ENCODE results near the gene CPTP.

The CPTP gene

DNA sequence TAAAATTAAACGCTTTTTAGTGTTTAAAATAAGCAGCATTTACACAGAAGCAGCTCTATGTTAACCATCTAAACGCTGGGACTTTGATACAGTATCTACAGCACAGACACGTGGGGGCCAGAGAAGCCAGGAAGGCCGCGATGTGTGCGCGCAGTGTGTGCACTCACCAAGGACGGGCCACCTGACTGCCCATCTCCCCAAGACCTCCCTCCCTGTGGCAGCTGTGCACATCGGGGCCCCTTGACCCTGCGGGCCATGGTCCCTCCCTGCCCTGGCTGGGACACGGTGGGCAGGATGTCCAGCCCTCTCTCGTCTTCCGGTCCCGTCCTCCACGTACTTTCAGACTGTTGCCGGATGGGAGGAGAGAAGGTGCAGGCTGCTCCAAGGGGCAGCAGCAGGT is 10.7 kb downstream of the CPTP start:
- Histone ChIP-seq H3K4me3 (ENCODE audit: low read length) (no peak overlapping the region), H4K20me1 (ENCODE audit: control insufficient read depth, insufficient read depth, low read depth, low read length) (peaks cover 5% of the 10 kb centered on the region; the same call in 1 of the 2 replicates), H3K79me2 (ENCODE audit: control insufficient read depth, low read length) (no peaks in the 10 kb centered on the region), H3K27ac (ENCODE audit: low read depth, low read length) (no peak overlapping the region), H3F3A (ENCODE audit: control insufficient read depth, insufficient read depth) (no peaks in the 10 kb centered on the region), H3K27me3 (ENCODE audit: control insufficient read depth, low read length) (no peaks in the 10 kb centered on the region), H3K4me1 (ENCODE audit: control insufficient read depth, low read length) (peaks cover 3% of the 10 kb centered on the region; the same call in 1 of the 2 replicates), H3K36me3 (ENCODE audit: control insufficient read depth, low read length) (peaks cover 12% of the 10 kb centered on the region), H3K9me3 (ENCODE audit: control insufficient read depth, insufficient read depth, low read length) (peaks cover 3% of the 10 kb centered on the region), H3K9me2 (replicated peaks; ENCODE audit: control insufficient read depth, low read length) (no peaks in the 10 kb centered on the region), H3K4me2 (ENCODE audit: low read length) (no peak overlapping the region)
- TF ChIP-seq EZH2phosphoT487 (IDR thresholded peaks at IDR 0.05; ENCODE audit: borderline replicate concordance, low read length): no peak
- TF ChIP-seq, protein P1, sequence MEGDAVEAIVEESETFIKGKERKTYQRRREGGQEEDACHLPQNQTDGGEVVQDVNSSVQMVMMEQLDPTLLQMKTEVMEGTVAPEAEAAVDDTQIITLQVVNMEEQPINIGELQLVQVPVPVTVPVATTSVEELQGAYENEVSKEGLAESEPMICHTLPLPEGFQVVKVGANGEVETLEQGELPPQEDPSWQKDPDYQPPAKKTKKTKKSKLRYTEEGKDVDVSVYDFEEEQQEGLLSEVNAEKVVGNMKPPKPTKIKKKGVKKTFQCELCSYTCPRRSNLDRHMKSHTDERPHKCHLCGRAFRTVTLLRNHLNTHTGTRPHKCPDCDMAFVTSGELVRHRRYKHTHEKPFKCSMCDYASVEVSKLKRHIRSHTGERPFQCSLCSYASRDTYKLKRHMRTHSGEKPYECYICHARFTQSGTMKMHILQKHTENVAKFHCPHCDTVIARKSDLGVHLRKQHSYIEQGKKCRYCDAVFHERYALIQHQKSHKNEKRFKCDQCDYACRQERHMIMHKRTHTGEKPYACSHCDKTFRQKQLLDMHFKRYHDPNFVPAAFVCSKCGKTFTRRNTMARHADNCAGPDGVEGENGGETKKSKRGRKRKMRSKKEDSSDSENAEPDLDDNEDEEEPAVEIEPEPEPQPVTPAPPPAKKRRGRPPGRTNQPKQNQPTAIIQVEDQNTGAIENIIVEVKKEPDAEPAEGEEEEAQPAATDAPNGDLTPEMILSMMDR (IDR thresholded peaks at IDR 0.05; ENCODE audit: low read depth, low read length, poor library complexity, severe bottlenecking): no peak

DNA sequence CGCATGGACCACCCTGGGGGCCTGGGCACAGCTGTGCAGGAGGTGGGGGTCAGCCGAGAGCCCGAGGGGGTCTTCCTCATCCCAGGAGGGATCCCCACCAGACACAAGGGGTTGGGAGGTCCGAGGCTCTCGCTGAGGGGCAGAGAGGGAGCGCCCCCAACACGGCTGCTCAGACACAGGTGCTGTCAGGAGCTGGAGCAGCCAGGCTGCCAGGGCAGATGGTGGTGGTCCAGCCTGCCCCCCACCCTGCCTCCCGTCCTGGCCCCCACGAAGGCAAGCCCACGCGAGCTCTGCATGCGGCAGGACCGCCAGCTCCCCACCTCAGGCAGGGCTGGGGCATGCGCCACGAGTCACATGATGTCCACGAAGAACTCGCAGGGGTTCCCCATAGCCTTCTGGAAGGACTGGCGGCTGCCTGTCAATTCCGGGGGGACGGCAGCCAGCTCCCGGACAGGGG is 11.2 kb downstream of the CPTP start:
- Histone ChIP-seq H3K27me3 (ENCODE audit: control insufficient read depth, low read length) (no peaks in the 10 kb centered on the region), H3K4me3 (ENCODE audit: low read length) (no peak overlapping the region), H3K9me2 (replicated peaks; ENCODE audit: control insufficient read depth, low read length) (no peaks in the 10 kb centered on the region), H3K9me3 (ENCODE audit: control insufficient read depth, insufficient read depth, low read length) (no peaks in the 10 kb centered on the region; the same call in 1 of the 2 replicates), H3K4me1 (ENCODE audit: control insufficient read depth, low read length) (no peaks in the 10 kb centered on the region), H3K4me2 (ENCODE audit: low read length) (no peak overlapping the region), H4K20me1 (ENCODE audit: control insufficient read depth, insufficient read depth, low read depth, low read length) (peaks cover 5% of the 10 kb centered on the region; the same call in 1 of the 2 replicates), H3K36me3 (ENCODE audit: control insufficient read depth, low read length) (peaks cover 17% of the 10 kb centered on the region), H3K27ac (ENCODE audit: low read depth, low read length) (no peak overlapping the region), H3F3A (ENCODE audit: control insufficient read depth, insufficient read depth) (no peaks in the 10 kb centered on the region), H3K79me2 (ENCODE audit: control insufficient read depth, low read length) (no peaks in the 10 kb centered on the region)
- TF ChIP-seq EZH2phosphoT487 (IDR thresholded peaks at IDR 0.05; ENCODE audit: borderline replicate concordance, low read length): no peak
- TF ChIP-seq, protein P1 (IDR thresholded peaks at IDR 0.05; ENCODE audit: low read depth, low read length, poor library complexity, severe bottlenecking): no peak

DNA sequence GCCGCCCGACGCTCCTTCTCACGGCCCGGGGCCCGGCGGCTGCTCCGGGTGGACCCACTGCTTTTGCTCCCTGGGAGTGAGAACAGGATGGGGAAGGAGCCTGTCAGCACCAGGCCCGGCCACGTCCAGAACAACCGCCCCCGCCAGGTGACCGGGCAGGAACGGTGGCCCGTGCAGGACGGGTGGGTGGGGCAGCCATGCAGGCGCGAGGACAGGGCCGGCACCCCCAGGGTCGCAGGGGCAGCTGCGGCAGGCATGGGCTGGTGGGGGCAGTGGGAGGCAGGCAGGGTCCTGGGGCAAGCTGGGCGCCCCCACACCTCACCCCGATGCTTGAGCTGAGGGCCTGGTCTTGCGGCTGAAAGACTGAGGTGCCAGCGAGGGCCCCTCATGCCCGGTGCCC is 11.8 kb downstream of the CPTP start:
- TF ChIP-seq, protein P1 (IDR thresholded peaks at IDR 0.05; ENCODE audit: low read depth, low read length, poor library complexity, severe bottlenecking): no peak
- TF ChIP-seq EZH2phosphoT487 (IDR thresholded peaks at IDR 0.05; ENCODE audit: borderline replicate concordance, low read length): no peak
- Histone ChIP-seq H3K9me2 (replicated peaks; ENCODE audit: control insufficient read depth, low read length) (no peaks in the 10 kb centered on the region), H3K4me2 (ENCODE audit: low read length) (no peak overlapping the region), H3F3A (ENCODE audit: control insufficient read depth, insufficient read depth) (no peaks in the 10 kb centered on the region), H4K20me1 (ENCODE audit: control insufficient read depth, insufficient read depth, low read depth, low read length) (peaks cover 5% of the 10 kb centered on the region; the same call in 1 of the 2 replicates), H3K4me1 (ENCODE audit: control insufficient read depth, low read length) (no peaks in the 10 kb centered on the region), H3K27me3 (ENCODE audit: control insufficient read depth, low read length) (no peaks in the 10 kb centered on the region), H3K9me3 (ENCODE audit: control insufficient read depth, insufficient read depth, low read length) (peaks cover 4% of the 10 kb centered on the region; the same call in 1 of the 2 replicates), H3K4me3 (ENCODE audit: low read length) (no peak overlapping the region), H3K36me3 (ENCODE audit: control insufficient read depth, low read length) (peaks cover 23% of the 10 kb centered on the region), H3K27ac (ENCODE audit: low read depth, low read length) (no peak overlapping the region), H3K79me2 (ENCODE audit: control insufficient read depth, low read length) (no peaks in the 10 kb centered on the region)

All from DOHH2 (cell line).